Measurements from ENCODE around the gene TNIK. TPM values are rescaled to one million over a fixed set of nuclear protein-coding genes. Genes with fewer than 3 reads are reported as not detected.

TNIK gene
- total and polyA plus RNA-seq, 2 experiments from 2014 or later, result 14.6 to 34.3 TPM

DNA sequence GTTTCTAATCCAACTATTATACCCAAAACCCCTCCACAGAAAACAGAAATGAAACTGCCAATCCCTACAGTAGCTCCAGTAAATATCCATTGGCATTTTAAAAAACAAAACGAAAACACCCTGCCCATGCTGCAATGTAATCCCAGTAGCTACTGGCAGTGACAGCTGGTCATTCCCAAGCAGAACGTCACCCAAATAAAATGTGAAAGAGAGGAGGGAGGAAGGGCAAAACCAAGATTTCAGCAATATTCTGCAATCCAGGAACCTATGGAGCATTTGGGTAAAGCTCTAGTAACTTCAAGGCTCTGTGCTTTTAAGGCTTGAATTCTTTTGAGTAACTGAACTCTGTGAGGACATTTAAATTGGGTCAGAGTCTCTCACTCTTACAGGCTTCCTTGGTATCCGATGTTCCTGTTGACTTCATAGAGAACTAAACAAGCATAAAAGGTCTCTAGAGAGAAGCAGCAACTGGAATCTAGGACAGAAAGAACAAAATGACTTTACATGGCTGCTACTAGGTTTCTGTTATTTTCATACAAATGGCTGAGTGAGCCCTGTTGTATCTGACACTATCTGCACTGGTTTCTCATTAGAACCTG, 136.2 kb downstream of the TNIK start:
- peaks cover 40% of the 10 kb centered on the region for H3K4me1 Mint-ChIP-seq
- Histone ChIP-seq H3K27ac (ENCODE audit: low read depth) (no peak overlapping the region), H3F3A (replicated peaks; ENCODE audit: low read depth) (no peaks in the 10 kb centered on the region), H3K4me2 (no peak overlapping the region), H4K20me1 (replicated peaks; ENCODE audit: insufficient read depth) (no peaks in the 10 kb centered on the region), H3K4me1 (ENCODE audit: insufficient read depth) (peaks cover 27% of the 10 kb centered on the region), H2AFZ (no peak overlapping the region), H3K4me3 (no peak overlapping the region), H3K36me3 (ENCODE audit: insufficient read depth) (no peaks in the 10 kb centered on the region), H3K9me2 (ENCODE audit: insufficient read depth) (no peaks in the 10 kb centered on the region), H3K79me2 (replicated peaks; ENCODE audit: insufficient read depth) (peaks cover 26% of the 10 kb centered on the region), H3K27me3 (ENCODE audit: insufficient read depth) (no peaks in the 10 kb centered on the region)
- no peak overlapping the region for H3K4me3 Mint-ChIP-seq
- no peak for ATAC-seq
- H3K9me3 Mint-ChIP-seq, result 0 out of 3 replicates have a peak, but pooled peaks cover 4% of the 10 kb centered on the region
- DNase-seq (ENCODE audit: low spot score), result no peak
- peaks cover 3% of the 10 kb centered on the region for H3K27me3 Mint-ChIP-seq (ENCODE audit: insufficient read depth, low read depth, poor library complexity)
- TF ChIP-seq ZNF114 (CRISPR knock-in tag; IDR thresholded peaks at IDR 0.05), result no peak
- no peak for TF ChIP-seq ZNF331 (CRISPR knock-in tag; IDR thresholded peaks at IDR 0.05; ENCODE audit: low read depth)
- H3K27ac Mint-ChIP-seq, result no peak overlapping the region
- H3K36me3 Mint-ChIP-seq (ENCODE audit: low read depth), result peaks cover 12% of the 10 kb centered on the region; the same call in 2 of the 3 replicates

DNA sequence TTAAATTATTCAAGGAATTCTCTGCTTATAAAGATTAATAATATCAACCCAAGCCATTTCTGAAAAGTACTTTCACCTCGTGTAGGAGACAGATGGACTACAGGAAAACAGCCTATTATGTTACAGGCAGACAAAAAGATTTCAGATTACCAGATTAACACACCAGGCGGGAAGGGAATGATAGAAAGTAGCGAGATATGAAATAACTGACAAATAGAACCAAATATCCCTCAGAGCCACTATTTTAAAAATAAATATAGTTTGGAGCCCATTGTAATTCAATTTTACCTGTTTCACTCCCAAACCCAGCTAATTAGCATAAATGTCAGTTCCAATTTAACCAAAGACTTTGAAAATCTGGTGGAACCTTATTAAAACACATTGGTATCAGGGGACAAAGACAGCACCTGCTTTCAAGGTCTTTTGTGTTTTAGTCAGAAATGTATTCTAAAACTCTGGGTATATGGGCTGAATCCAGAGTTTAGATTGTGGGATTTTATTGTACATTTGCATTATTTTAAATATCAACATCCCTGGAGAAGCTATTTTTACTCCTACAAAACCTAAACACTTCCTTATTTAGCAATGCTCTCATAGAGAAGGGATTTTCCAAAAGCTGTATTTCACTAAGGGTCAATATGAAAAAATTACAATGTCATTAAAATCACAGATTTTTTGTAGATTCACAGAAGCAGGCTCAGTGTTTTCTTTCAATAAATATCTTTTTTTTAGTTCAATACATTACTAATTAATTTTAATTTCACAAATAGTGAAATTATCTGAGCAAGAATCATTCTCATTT, 138.4 kb downstream of the TNIK start:
- TF ChIP-seq CREB1 (CRISPR knock-in tag; IDR thresholded peaks at IDR 0.05; ENCODE audit: low read depth) (no peak), STAT1 (IDR thresholded peaks at IDR 0.05; ENCODE audit: unreplicated experiment) (no peak), ZNF114 (CRISPR knock-in tag; IDR thresholded peaks at IDR 0.05) (no peak), JUNB (IDR thresholded peaks at IDR 0.05; ENCODE audit: unreplicated experiment) (no peak), NANOG (IDR thresholded peaks at IDR 0.05; ENCODE audit: borderline replicate concordance) (no peak), EZH2 (IDR thresholded peaks at IDR 0.05; ENCODE audit: low read depth, unreplicated experiment) (no peak)
- Histone ChIP-seq H3K4me1 (ENCODE audit: insufficient read depth) (peaks cover 23% of the 10 kb centered on the region), H3K4me3 (no peak overlapping the region), H3K27ac (ENCODE audit: low read depth) (no peak overlapping the region), H3K9me2 (ENCODE audit: insufficient read depth) (no peaks in the 10 kb centered on the region), H3K36me3 (ENCODE audit: insufficient read depth) (no peaks in the 10 kb centered on the region), H3K4me2 (peak overlapping the region; percentile 7; the same call in 1 of the 2 replicates), H4K20me1 (replicated peaks; ENCODE audit: insufficient read depth) (no peaks in the 10 kb centered on the region), H2AFZ (no peak overlapping the region), H3F3A (replicated peaks; ENCODE audit: low read depth) (no peaks in the 10 kb centered on the region), H3K27me3 (ENCODE audit: insufficient read depth) (no peaks in the 10 kb centered on the region), H3K79me2 (replicated peaks; ENCODE audit: insufficient read depth) (peaks cover 26% of the 10 kb centered on the region)
- H3K9me3 Mint-ChIP-seq, result no peaks in the 10 kb centered on the region
- no peak overlapping the region for H3K4me3 Mint-ChIP-seq
- peaks cover 3% of the 10 kb centered on the region for H3K27me3 Mint-ChIP-seq (ENCODE audit: insufficient read depth, low read depth, poor library complexity)
- H3K4me1 Mint-ChIP-seq, result peaks cover 31% of the 10 kb centered on the region
- H3K27ac Mint-ChIP-seq, result peak overlapping the region; percentile 78
- ATAC-seq, result no peak
- DNase-seq (ENCODE audit: low spot score), result no peak
- H3K36me3 Mint-ChIP-seq (ENCODE audit: low read depth), result no peaks in the 10 kb centered on the region

DNA sequence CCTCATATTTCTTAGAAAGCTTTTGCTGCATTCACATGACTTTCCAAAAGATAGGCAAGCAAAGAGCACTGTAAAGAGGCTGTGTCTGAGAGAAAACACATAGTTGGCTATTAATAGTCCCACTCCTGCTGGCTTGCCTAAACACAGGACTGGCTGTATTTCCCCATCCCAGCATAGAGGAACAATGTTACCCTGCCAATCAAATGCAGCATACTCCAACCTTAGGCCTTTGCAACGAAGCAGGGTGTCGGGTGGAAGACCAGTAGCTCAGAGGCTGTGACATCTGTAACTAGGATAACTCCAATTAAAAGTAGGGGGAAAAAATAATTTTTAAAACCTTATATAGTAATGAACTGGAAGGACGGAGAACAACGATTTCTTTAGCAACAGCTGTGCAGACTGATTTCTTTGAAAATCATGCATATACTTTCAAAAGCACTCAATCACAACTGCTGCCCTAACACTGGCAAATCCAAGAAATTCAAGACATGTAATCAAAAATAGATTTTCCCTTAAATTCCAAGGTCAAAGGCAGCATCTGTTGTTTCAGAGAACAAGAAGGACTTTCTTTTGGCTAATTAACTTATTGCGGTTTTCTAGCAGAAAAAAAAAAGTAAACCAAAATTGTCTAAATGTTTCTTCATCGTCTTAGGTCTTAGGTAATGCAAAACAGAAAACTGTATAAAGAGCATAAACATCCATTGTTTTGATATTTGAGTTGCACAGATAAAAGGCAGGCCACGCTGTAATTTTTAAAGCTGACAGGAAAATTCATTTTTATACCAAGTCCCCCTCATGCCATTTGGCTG, 139.3 kb downstream of the TNIK start:
- H3K27ac Mint-ChIP-seq, result peak overlapping the region; percentile 78
- TF ChIP-seq, protein P1, sequence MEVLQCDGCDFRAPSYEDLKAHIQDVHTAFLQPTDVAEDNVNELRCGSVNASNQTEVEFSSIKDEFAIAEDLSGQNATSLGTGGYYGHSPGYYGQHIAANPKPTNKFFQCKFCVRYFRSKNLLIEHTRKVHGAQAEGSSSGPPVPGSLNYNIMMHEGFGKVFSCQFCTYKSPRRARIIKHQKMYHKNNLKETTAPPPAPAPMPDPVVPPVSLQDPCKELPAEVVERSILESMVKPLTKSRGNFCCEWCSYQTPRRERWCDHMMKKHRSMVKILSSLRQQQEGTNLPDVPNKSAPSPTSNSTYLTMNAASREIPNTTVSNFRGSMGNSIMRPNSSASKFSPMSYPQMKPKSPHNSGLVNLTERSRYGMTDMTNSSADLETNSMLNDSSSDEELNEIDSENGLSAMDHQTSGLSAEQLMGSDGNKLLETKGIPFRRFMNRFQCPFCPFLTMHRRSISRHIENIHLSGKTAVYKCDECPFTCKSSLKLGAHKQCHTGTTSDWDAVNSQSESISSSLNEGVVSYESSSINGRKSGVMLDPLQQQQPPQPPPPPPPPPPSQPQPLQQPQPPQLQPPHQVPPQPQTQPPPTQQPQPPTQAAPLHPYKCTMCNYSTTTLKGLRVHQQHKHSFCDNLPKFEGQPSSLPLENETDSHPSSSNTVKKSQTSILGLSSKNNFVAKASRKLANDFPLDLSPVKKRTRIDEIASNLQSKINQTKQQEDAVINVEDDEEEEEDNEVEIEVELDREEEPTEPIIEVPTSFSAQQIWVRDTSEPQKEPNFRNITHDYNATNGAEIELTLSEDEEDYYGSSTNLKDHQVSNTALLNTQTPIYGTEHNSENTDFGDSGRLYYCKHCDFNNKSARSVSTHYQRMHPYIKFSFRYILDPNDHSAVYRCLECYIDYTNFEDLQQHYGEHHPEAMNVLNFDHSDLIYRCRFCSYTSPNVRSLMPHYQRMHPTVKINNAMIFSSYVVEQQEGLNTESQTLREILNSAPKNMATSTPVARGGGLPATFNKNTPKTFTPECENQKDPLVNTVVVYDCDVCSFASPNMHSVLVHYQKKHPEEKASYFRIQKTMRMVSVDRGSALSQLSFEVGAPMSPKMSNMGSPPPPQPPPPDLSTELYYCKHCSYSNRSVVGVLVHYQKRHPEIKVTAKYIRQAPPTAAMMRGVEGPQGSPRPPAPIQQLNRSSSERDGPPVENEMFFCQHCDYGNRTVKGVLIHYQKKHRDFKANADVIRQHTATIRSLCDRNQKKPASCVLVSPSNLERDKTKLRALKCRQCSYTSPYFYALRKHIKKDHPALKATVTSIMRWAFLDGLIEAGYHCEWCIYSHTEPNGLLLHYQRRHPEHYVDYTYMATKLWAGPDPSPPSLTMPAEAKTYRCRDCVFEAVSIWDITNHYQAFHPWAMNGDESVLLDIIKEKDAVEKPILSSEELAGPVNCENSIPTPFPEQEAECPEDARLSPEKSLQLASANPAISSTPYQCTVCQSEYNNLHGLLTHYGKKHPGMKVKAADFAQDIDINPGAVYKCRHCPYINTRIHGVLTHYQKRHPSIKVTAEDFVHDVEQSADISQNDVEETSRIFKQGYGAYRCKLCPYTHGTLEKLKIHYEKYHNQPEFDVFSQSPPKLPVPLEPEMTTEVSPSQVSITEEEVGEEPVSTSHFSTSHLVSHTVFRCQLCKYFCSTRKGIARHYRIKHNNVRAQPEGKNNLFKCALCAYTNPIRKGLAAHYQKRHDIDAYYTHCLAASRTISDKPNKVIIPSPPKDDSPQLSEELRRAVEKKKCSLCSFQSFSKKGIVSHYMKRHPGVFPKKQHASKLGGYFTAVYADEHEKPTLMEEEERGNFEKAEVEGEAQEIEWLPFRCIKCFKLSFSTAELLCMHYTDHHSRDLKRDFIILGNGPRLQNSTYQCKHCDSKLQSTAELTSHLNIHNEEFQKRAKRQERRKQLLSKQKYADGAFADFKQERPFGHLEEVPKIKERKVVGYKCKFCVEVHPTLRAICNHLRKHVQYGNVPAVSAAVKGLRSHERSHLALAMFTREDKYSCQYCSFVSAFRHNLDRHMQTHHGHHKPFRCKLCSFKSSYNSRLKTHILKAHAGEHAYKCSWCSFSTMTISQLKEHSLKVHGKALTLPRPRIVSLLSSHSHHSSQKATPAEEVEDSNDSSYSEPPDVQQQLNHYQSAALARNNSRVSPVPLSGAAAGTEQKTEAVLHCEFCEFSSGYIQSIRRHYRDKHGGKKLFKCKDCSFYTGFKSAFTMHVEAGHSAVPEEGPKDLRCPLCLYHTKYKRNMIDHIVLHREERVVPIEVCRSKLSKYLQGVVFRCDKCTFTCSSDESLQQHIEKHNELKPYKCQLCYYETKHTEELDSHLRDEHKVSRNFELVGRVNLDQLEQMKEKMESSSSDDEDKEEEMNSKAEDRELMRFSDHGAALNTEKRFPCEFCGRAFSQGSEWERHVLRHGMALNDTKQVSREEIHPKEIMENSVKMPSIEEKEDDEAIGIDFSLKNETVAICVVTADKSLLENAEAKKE (CRISPR knock-in tag; IDR thresholded peaks at IDR 0.05), result no peak

More for the DNA sequence above, 139.3 kb downstream of the TNIK start:
- no peak overlapping the region for H3K4me3 Mint-ChIP-seq
- no peaks in the 10 kb centered on the region for H3K27me3 ChIP-seq (ENCODE audit: insufficient read depth)
- peaks cover 26% of the 10 kb centered on the region for H3K79me2 ChIP-seq (replicated peaks; ENCODE audit: insufficient read depth)
- no peak overlapping the region for H3K4me3 ChIP-seq
- no peaks in the 10 kb centered on the region for H3K9me3 Mint-ChIP-seq
- ATAC-seq (peak; percentile 79), DNase-seq (ENCODE audit: low spot score) (no peak)
- peaks cover 23% of the 10 kb centered on the region for H3K4me1 ChIP-seq (ENCODE audit: insufficient read depth)
- peaks cover 3% of the 10 kb centered on the region for H3K27me3 Mint-ChIP-seq (ENCODE audit: insufficient read depth, low read depth, poor library complexity)
- H3K4me1 Mint-ChIP-seq, result peaks cover 28% of the 10 kb centered on the region
- no peak overlapping the region for H3K27ac ChIP-seq (ENCODE audit: low read depth)
- no peaks in the 10 kb centered on the region for H3K36me3 Mint-ChIP-seq (ENCODE audit: low read depth)
- H3F3A ChIP-seq (replicated peaks; ENCODE audit: low read depth), result no peaks in the 10 kb centered on the region
- no peak overlapping the region for H3K4me2 ChIP-seq
- H3K36me3 ChIP-seq (ENCODE audit: insufficient read depth), result no peaks in the 10 kb centered on the region
- H3K9me2 ChIP-seq (ENCODE audit: insufficient read depth), result no peaks in the 10 kb centered on the region
- no peak overlapping the region for H2AFZ ChIP-seq
- no peaks in the 10 kb centered on the region for H4K20me1 ChIP-seq (replicated peaks; ENCODE audit: insufficient read depth)
